MCF 10A (cell line): ENCODE results near the gene MBTD1. TPM values are rescaled to one million over a fixed set of nuclear protein-coding genes. Genes with fewer than 3 reads are reported as not detected.

Experiments used
- BruUV-seq: library from RNA; stranded (reverse); fragments of 400-500 nt; replicated peaks from 2 replicates; lab custom pipeline; 2021; lab: Mats Ljungman, UMichigan
- CTCF ChIA-PET: fragments of 300-600 bp; sonication (Branson Sonifier 250); formaldehyde crosslinking; extraction: SDS; loops from one replicate; lab custom pipeline; 2021; ENCODE audit warnings: antibody characterized with exemption, inconsistent platforms; lab: Yijun Ruan, JAX
- POLR2A ChIA-PET: fragments of 300-600, 350-650 bp; sonication (Branson Sonifier 250); formaldehyde crosslinking; extraction: SDS; loops from one replicate; lab custom pipeline; 2020; ENCODE audit warnings: antibody characterized with exemption, inconsistent platforms; lab: Yijun Ruan, JAX
- DNase-seq: peaks from one replicate; pipeline ENCODE4 v3.0.0-alpha.2; 2018; ENCODE audit not compliant: unreplicated experiment
- H3K27ac Mint-ChIP-seq: one replicate; pipeline ENCODE4 v1.8.0; 2022; ENCODE audit warnings: mild to moderate bottlenecking, low read depth, mixed read lengths; ENCODE audit not compliant: unreplicated experiment
- H3K27me3 Mint-ChIP-seq: one replicate; pipeline ENCODE4 v1.8.0; 2022; ENCODE audit warnings: mixed read lengths; ENCODE audit not compliant: insufficient read depth, unreplicated experiment
- H3K36me3 Mint-ChIP-seq: one replicate; pipeline ENCODE4 v1.8.0; 2022; ENCODE audit warnings: mild to moderate bottlenecking, moderate library complexity, mixed read lengths; ENCODE audit not compliant: insufficient read depth, unreplicated experiment
- H3K4me1 Mint-ChIP-seq: one replicate; pipeline ENCODE4 v1.8.0; 2022; ENCODE audit warnings: mixed read lengths; ENCODE audit not compliant: insufficient read depth, unreplicated experiment
- H3K4me3 Mint-ChIP-seq: one replicate; pipeline ENCODE4 v1.8.0; 2022; ENCODE audit warnings: mild to moderate bottlenecking, moderate library complexity, mixed read lengths; ENCODE audit not compliant: unreplicated experiment
- H3K9me3 Mint-ChIP-seq: one replicate; pipeline ENCODE4 v1.8.0; 2022; ENCODE audit warnings: mixed read lengths; ENCODE audit not compliant: unreplicated experiment
- CTCF ChIP-seq: fragments of 200-600 bp; IDR thresholded peaks from one replicate; pipeline ENCODE4 v1.8.0; 2022; ENCODE audit warnings: antibody characterized with exemption, mild to moderate bottlenecking; ENCODE audit not compliant: unreplicated experiment
- intact Hi-C: fragments of 100-400 bp; cut with micrococcal nuclease; formaldehyde crosslinking; loops from 2 replicates; pipeline ENCODE4 v1.14.1; 2022
- total RNA-seq: library from RNA; stranded (reverse); gene quantifications from 2 replicates; pipeline ENCODE4 v1.2.3, GENCODE V29; 2022

The MBTD1 gene
- total RNA-seq, 1 experiment from 2014 or later: 7.7 TPM

GRCh38 chr17:51256101-51256500 is 3.7 kb downstream of the MBTD1 start:
- DNase-seq: no peak
- no TSS peak for BruUV-seq
- CTCF ChIA-PET: interaction anchor here (0.5 kb wide), 1 partner anchor 86 kb away, joined by 3 read pairs; no protein-coding TSS in a partner anchor
- no peaks in the 10 kb centered on the region for H3K27me3 Mint-ChIP-seq
- TF ChIP-seq CTCF: no peak
- POLR2A ChIA-PET: interaction anchor here (0.7 kb wide), 1 partner anchor 88 kb away, joined by 3 read pairs; no protein-coding TSS in a partner anchor
- peaks cover 19% of the 10 kb centered on the region for H3K4me1 Mint-ChIP-seq
- peaks cover 49% of the 10 kb centered on the region for H3K36me3 Mint-ChIP-seq
- H3K27ac Mint-ChIP-seq: no peak overlapping the region
- no peak overlapping the region for H3K4me3 Mint-ChIP-seq
- intact Hi-C loops: no loop called here
- no peaks in the 10 kb centered on the region for H3K9me3 Mint-ChIP-seq

DNA sequence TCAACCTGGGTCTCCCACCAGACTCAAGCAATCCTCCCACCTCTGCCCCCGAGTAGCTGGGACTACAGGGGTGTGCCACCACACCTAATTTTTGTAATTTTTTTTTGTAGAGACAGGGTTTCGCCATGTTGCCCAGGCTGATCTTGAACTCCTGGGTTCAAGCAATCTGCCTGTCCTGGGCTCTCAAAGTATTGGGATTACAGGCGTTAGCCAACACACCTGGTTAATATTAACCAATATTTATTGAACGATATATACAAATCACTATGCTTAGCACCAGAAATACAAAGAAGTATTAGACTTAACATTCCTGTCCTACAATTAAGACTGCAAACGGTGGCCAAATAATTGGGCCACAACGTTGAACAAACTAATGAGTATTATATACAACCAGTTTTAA is 4.2 kb downstream of the MBTD1 start:
- ChIA-PET CTCF (interaction anchor here (0.5 kb wide), 1 partner anchor 86 kb away, joined by 3 read pairs; no protein-coding TSS in a partner anchor), POLR2A (no interaction called here)
- Mint-ChIP-seq H3K4me1 (peaks cover 21% of the 10 kb centered on the region), H3K27me3 (no peaks in the 10 kb centered on the region), H3K27ac (no peak overlapping the region), H3K4me3 (no peak overlapping the region), H3K9me3 (no peaks in the 10 kb centered on the region), H3K36me3 (peaks cover 53% of the 10 kb centered on the region)
- DNase-seq: no peak
- no TSS peak for BruUV-seq
- intact Hi-C loops: no loop called here
- no peak for TF ChIP-seq CTCF

DNA sequence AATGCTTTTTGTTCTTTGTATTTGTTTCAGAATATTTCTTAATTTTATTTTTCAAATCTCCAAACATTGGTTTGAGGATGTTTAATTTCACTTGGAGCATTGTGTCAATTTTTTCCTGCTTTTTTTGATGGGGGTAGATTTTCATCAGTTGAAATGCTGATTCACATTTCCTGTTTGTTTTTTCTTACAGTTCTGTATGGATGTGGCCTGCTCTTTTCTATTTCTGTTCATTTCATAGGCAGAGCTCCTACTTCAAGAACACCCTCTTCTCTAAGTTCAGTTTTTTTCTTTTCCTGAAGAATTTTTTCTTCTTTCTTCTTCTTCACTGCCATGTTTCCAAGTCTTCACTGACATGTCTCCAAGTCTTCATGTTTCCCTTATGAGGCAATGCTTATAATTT is 8.8 kb downstream of the MBTD1 start:
- peaks cover 9% of the 10 kb centered on the region for H3K4me1 Mint-ChIP-seq
- no peak for DNase-seq
- no peaks in the 10 kb centered on the region for H3K9me3 Mint-ChIP-seq
- H3K27me3 Mint-ChIP-seq: no peaks in the 10 kb centered on the region
- H3K27ac Mint-ChIP-seq: no peak overlapping the region
- TF ChIP-seq CTCF: no peak
- ChIA-PET POLR2A (interaction anchor here (0.7 kb wide), 1 partner anchor 392 kb away, joined by 3 read pairs; no protein-coding TSS in a partner anchor), CTCF (no interaction called here)
- intact Hi-C loops: no loop called here
- no TSS peak for BruUV-seq
- H3K36me3 Mint-ChIP-seq: peaks cover 32% of the 10 kb centered on the region
- no peak overlapping the region for H3K4me3 Mint-ChIP-seq

- intact Hi-C loops: no loop called here
- peaks cover 9% of the 10 kb centered on the region for H3K4me1 Mint-ChIP-seq
- ChIA-PET POLR2A (no interaction called here), CTCF (no interaction called here)
- no peak overlapping the region for H3K4me3 Mint-ChIP-seq
- H3K27ac Mint-ChIP-seq: no peak overlapping the region
- peaks cover 30% of the 10 kb centered on the region for H3K36me3 Mint-ChIP-seq
- H3K27me3 Mint-ChIP-seq: no peaks in the 10 kb centered on the region
- no peak for DNase-seq
- no TSS peak for BruUV-seq
- TF ChIP-seq CTCF: no peak
- H3K9me3 Mint-ChIP-seq: no peaks in the 10 kb centered on the region
These were observed 9.5 kb downstream of the MBTD1 start for GRCh38 chr17:51250314-51250840.
